H1 (cell line): ENCODE measurements around the gene UMPS. TPM values are rescaled to one million over a fixed set of nuclear protein-coding genes. Genes with fewer than 3 reads are reported as not detected.

ENCODE experiments used
- NRF1 ChIP-seq: IDR thresholded peaks from 2 replicates; pipeline ENCODE4 v1.6.1; 2011; ENCODE audit warnings: mild to moderate bottlenecking, low read depth, low read length, improper control_type of control experiment
- SIN3A ChIP-seq, 2 experiments: IDR thresholded peaks in 1 of 2; conservative IDR thresholded peaks in 1 of 2; 2 replicates each; pipeline ENCODE4 v1.6.1; 2011 to 2012; ENCODE audit warnings: low read length in 2 of 2, improper control_type of control experiment in 1 of 2, low read depth in 1 of 2, mild to moderate bottlenecking in 1 of 2
- polyA plus RNA-seq, 7 experiments: library from polyadenylated mRNA; depleted of rRNA in 3 of 7; stranded (reverse) in 5 of 7; unstranded in 2 of 7; fragments of >200 nt in 5 of 7; fragments of 200-250 nt in 2 of 7; gene quantifications; 1 replicate in 5 of 7; 2 replicates in 1 of 7; 4 replicates in 1 of 7; pipeline versions ENCODE4 v1.2.1 to v1.2.3, GENCODE V29; 2011 to 2013; ENCODE audit warnings: missing spikeins in 2 of 7, mixed read lengths in 2 of 7
- total RNA-seq: library from RNA; stranded (reverse); fragmentation: NEBNext Ultra II Directional; extraction: Animal tissue kit (Norgen Biotek cat#: 25700); gene quantifications from 2 replicates; pipeline ENCODE4 v1.2.1, GENCODE V29; 2021
- TF ChIP-seq, protein P1 (sequence below): IDR thresholded peaks from 2 replicates; pipeline ENCODE4 v1.6.1; 2011; ENCODE audit warnings: low read depth, mild to moderate bottlenecking, low read length; ENCODE audit not compliant: insufficient read depth
- TF ChIP-seq, protein P2 (sequence below), 3 experiments: IDR thresholded peaks; 1 replicate in 2 of 3; 2 replicates in 1 of 3; pipeline versions ENCODE4 v1.5.1 to v1.6.1; 2011; ENCODE audit warnings: low read length in 3 of 3, mild to moderate bottlenecking in 3 of 3, inconsistent platforms in 2 of 3, low read depth in 1 of 3, moderate library complexity in 1 of 3; ENCODE audit not compliant: insufficient read depth in 1 of 3; ENCODE audit errors: control extremely low read depth in 1 of 3

Gene UMPS
- total and polyA plus RNA-seq, 2 of the 8 experiments (the other 6 are each of a cell fraction or from before 2014, with no cell fraction given) = 32.8 to 59.0 TPM

DNA sequence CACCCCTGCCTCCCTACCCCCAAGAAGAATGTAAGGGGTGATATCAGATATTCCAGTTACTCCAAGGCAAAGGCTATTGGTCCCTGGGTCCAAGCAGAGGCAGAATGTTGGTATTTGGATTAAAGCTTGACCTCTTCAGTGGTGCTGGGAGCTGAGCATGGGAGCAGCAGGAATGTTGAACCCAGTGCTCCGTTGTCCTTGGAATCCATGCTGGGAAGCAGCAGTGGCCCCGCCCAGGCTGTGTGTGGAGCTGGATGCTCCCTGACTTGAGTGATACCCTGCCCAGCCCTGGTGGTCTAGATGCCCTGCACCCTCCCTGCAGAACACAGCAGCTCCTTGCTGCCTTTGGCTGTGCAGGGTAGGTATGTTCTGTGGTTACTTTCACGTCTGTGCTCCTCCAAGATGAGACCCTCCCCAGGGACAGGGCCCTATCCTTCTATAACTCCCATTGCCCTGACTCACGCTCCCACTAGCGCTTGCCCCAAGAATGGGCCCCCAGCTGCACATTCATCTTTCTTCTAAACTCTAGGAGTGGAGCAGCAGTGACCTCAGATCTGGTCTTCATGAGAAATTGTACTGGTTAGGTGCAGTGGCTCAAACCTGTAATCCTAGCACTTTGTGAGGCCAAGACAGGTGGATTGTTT lies 35.1 kb downstream of the UMPS start (continued):
- TF ChIP-seq, protein P1, sequence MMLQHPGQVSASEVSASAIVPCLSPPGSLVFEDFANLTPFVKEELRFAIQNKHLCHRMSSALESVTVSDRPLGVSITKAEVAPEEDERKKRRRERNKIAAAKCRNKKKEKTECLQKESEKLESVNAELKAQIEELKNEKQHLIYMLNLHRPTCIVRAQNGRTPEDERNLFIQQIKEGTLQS = no peak
- TF ChIP-seq, protein P2, sequence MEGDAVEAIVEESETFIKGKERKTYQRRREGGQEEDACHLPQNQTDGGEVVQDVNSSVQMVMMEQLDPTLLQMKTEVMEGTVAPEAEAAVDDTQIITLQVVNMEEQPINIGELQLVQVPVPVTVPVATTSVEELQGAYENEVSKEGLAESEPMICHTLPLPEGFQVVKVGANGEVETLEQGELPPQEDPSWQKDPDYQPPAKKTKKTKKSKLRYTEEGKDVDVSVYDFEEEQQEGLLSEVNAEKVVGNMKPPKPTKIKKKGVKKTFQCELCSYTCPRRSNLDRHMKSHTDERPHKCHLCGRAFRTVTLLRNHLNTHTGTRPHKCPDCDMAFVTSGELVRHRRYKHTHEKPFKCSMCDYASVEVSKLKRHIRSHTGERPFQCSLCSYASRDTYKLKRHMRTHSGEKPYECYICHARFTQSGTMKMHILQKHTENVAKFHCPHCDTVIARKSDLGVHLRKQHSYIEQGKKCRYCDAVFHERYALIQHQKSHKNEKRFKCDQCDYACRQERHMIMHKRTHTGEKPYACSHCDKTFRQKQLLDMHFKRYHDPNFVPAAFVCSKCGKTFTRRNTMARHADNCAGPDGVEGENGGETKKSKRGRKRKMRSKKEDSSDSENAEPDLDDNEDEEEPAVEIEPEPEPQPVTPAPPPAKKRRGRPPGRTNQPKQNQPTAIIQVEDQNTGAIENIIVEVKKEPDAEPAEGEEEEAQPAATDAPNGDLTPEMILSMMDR (IDR thresholded peaks at IDR 0.05; ENCODE audit: control extremely low read depth in 1 of 3, insufficient read depth in 1 of 3, low read depth in 1 of 3, low read length in 3 of 3) = no peak
- TF ChIP-seq NRF1 (no peak), SIN3A (conservative IDR thresholded peaks at IDR 0.05 in 1 of 2, IDR thresholded peaks at IDR 0.05 in 1 of 2; ENCODE audit: low read depth in 1 of 2, low read length in 2 of 2) (no peak)
